Measurements from ENCODE around the gene MYO1E.

Gene MYO1E

DNA sequence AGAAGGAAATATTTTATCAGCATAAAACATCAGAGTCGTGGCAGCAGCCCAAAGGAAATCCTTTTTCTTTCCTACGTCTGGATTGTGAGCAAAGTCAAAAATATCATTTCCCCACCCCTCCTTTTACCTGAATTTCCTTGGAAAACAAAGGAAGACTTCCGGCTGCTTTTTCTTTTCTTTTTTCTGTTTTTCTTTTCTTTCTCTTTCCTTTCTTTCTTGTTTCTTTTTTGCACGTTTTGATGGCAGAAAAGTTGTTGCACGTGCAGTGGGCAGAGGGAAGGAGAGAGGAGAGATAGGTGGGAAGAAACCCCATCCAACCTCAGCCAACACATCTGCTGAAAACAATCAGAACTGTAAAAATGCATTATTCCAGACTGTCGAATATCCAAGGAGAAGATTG, 544 bp upstream of the MYO1E start:
- no peak for TF ChIP-seq ZNF274 (IDR thresholded peaks at IDR 0.05; ENCODE audit: low read depth, low read length)
- H3K4me3 ChIP-seq (ENCODE audit: low read length) = peak overlapping the region; percentile 80

DNA sequence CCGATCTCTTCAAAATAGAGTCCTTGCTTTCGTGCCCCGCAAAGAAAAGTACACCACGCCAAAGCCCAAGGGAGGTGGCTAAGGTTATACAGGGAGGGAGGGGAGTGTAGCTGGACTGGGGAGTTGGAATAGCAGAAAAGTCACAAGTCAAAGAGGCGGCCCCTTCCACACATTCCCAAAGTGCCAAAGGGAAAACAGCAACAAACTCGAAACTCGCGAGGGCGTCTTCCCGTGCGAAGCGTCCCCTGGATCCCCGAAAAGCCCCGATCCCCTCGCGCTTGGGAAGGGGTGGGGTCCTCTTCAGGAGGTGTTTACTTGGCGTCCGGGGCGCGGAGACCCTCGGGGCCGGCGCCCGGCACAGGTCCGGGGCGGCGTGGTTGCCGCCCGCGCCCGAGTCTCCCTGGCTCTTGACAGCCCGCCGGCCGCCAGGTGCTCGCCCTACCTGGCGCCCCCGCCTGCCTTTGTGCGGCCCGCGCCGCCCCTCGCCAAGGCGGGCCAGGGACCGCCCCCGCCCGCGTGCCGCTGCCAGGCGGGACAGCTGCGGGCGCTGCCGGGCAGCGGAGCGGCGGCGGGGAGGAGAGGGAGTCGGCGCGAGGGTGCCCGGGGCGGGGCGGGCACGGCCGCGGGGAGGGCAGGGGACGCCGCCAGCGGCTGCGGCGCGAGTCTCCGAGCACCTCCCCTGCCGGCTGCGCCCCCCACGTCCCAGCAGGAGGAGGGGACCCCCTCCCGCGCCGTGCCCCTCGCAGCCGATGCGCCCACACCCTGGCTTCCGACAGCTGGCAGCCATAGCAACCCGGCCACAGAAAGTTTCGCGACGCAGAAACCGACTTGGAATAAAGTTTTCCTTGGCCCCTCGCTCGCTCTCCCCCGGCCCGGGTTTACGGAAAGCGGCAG, 966 bp downstream of the MYO1E start:
- TF ChIP-seq ZNF274 (IDR thresholded peaks at IDR 0.05; ENCODE audit: low read depth, low read length) = no peak
- peak overlapping the region; percentile 80 for H3K4me3 ChIP-seq (ENCODE audit: low read length)

DNA sequence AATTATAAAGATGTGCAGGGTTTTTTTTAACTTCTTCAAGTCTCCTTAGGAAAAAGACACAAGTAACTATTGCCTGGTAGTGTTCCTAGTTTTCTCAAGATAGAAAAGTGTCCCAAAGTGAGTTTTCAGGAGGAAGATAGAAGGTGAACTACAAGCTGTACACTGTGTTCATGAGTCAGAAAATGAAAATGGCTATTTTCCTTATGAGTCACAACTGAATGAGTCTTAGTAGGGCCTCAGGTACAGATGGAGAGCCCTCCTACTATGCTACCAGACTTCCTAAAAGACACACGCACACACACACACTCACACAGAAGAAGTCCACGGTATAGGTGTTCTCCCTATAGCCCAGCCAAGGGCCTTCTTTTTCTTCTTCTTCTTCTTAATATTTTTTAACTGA, 3.1 kb downstream of the MYO1E start:
- TF ChIP-seq ZNF274 (IDR thresholded peaks at IDR 0.05; ENCODE audit: low read depth, low read length) = no peak
- peak overlapping the region; percentile 80; the same call in 1 of the 2 replicates for H3K4me3 ChIP-seq (ENCODE audit: low read length)

DNA sequence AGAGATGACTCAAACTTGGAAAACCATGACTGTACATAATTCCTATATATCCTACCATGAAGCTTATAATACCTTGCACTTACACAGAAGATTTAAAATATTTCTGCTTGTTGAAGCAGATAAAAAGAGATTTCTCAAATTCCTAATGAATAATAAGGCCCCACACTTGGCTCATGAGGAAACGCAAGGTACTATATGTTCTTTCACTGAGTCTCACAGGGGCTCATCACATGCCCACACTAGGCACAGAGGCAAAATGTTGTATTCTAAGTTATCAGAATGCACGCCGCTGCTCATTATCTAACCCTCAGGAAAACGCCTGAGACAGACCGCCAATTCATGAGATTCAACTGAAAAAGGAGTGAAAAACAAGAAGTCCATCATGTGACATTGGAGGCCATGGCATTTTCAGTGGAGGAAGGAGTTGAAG, 5.6 kb downstream of the MYO1E start:
- no peak for TF ChIP-seq ZNF274 (IDR thresholded peaks at IDR 0.05; ENCODE audit: low read depth, low read length)
- H3K4me3 ChIP-seq (ENCODE audit: low read length) = no peak overlapping the region

DNA sequence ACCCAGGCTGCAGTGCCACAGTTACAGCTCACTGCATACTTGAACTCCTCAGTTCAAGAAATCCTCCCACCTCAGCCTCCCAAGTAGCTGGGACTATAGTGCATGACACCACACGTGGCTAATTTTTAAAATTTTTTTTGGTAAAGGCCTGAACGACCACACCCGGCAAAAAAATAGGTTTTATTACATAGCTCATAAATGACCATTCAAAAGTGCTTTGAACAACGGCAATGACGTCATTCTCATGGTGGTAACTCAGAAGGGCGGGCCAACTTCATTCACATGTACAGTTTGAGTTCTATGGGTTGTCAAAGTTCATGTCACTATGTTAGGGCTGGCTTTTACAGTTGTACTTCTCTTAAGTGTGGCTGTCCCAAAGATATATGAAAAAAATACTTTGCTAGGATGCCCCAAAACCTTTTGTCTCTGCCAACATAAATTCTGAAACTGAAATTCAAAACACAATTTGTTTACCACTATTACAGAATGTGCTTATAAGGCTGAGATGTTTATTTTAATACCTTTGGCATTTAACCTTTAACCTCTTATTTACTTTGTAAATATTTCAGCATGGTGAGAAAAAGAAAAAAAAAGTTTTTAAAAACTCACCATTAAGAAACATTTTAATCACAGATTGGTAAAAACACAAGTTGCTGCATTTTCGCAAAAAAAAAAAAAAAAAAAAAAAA, 6.2 kb downstream of the MYO1E start:
- no peak overlapping the region for H3K4me3 ChIP-seq (ENCODE audit: low read length)
- TF ChIP-seq ZNF274 (IDR thresholded peaks at IDR 0.05; ENCODE audit: low read depth, low read length) = no peak

DNA sequence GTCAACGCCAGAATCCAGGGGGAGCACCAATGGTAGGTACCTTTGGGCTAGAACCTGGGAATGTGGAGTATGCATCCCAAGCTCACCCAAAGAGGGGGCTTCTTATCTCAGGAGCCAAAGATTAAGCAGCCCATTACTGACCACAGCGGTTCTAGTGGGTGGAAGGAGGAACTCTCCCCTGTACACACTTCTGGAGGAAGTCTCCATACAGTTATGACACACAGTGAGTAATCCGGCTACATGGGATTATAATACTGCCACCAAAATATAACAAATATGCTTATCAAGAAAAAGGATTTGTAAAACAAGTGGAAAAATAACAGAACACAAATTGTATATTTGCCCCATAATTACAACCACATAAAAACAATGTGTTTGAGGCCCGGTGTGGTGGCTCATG, 8.4 kb downstream of the MYO1E start:
- no peak overlapping the region for H3K4me3 ChIP-seq (ENCODE audit: low read length)
- no peak for TF ChIP-seq ZNF274 (IDR thresholded peaks at IDR 0.05; ENCODE audit: low read depth, low read length)

DNA sequence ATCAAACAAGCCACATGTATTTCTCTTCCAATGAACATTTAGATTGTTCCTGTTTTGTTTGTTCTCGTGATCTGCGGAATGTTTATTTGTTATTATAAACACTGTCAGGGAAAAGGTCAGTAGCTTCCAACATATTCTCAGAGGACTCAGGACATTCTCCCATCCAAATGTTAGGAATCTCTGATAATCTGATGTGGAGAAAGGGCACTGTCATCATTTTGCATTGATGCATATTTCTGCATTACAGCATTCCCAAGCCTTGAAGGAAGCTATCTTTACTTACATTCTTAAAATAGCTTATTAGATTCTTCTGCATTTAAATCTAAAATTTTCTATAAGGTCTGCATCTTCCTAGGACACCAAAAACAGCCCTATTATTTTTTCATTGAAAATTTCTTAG, 10.3 kb downstream of the MYO1E start:
- no peak overlapping the region for H3K4me3 ChIP-seq (ENCODE audit: low read length)
- TF ChIP-seq ZNF274 (IDR thresholded peaks at IDR 0.05; ENCODE audit: low read depth, low read length) = no peak

DNA sequence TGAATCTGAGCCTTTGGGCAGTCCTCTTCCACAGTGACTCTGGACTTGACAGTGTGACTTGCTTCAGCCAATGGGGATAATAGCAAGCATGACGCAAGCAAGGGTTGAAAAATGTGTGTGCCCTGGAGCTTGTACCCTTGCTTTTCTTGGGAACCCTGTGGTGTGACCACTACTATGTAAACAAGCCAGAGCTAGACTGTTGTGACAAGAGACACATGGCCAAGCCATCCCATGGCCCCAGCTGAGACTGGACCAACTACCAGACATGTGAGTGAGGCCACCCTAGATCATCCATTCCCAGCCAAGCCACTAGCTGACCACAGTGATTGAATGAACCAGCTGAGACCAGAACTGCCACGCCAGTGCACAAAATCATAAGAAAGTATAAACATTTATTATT, 11.8 kb downstream of the MYO1E start:
- no peak overlapping the region for H3K4me3 ChIP-seq (ENCODE audit: low read length)
- no peak for TF ChIP-seq ZNF274 (IDR thresholded peaks at IDR 0.05; ENCODE audit: low read depth, low read length)

DNA sequence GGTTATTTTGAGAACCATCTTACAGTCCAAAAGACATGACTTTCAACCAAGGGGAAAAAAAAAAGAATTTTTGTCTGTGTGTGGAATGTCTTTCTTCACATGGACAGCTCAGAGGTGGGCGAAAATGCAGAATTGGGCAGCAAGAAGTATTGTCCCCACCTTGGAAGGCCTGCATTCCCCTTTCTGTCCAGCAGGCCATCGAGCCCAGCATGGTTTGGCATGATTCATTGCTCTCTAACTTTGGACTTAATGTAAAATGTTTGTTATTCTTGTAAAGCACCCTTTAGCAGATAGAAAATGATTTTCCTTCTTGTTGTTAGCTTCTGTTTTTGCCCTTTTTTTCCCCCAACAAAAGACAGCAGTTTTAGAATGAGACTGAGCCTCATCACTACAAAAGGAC, 12.4 kb downstream of the MYO1E start:
- H3K4me3 ChIP-seq (ENCODE audit: low read length) = no peak overlapping the region
- no peak for TF ChIP-seq ZNF274 (IDR thresholded peaks at IDR 0.05; ENCODE audit: low read depth, low read length)

DNA sequence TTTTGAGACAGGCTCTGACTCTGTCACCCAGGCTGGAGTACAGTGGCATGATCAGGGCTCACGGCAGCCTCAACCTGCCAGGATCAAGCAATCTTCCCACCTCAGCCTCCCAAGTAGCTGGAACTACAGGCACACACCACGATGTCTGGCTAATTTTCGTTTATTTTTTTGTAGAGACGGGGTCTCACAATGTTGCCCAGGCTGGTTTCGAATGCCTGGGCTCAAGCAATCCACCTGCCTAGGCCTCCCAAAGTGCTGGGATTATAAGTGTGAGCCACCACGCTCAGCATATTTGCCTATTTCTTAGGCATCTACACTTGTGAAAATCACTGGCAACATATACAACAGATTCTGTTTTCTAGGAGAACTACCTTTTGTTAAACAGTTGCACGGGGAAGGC, 16.9 kb downstream of the MYO1E start:
- no peak for TF ChIP-seq ZNF274 (IDR thresholded peaks at IDR 0.05; ENCODE audit: low read depth, low read length)
- no peak overlapping the region for H3K4me3 ChIP-seq (ENCODE audit: low read length)

DNA sequence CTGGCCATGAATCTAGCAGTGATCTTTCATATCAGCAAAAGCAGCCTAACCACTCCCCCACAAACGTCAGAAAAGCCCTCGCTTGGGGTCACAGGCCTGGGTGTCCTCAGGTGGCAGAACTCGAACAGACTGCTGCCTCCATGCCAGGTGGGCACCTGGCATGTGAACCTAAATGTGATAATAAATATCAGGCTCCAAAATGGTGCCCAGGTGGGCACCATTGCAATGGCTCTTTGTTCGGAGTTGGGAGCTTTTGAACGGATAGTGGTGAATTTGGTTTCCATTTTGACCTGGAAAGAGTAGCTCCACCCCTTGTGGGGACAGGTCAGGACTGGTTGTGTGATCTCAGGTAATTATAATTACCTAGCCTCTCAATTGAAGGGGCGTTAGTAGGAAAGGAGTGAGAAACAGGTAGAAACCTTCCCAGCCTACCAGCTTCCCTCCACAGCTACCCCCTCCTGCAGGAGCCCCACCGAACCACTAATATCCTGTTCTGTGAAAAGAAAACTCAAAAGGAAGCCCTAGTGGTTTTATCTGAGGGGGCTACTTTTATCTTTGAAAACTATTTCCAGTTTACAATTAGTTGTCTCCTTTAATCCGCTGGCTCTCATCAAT, 18.1 kb downstream of the MYO1E start:
- TF ChIP-seq ZNF274 (IDR thresholded peaks at IDR 0.05; ENCODE audit: low read depth, low read length) = no peak
- peak overlapping the region; percentile 2; the same call in 1 of the 2 replicates for H3K4me3 ChIP-seq (ENCODE audit: low read length)

DNA sequence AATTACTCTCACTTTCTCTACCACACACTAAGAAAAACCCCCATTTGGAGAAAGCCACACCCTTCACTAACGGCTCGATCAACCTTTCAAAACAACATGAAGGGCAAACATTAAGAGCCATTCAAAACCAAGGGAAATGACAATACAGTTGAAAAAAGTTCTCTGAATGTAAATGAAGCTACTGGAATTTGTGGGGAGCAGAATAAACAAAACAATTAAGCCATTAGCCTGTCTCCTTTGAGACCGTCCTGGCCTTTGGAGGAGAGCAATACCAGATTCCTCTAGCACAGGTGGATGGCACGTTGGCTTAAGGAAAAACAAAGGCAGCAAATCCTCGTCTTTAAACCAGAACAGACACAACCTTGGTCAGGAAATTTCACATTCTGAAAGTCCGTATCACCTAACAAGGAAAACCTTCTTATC, 18.7 kb downstream of the MYO1E start:
- TF ChIP-seq ZNF274 (IDR thresholded peaks at IDR 0.05; ENCODE audit: low read depth, low read length) = no peak
- H3K4me3 ChIP-seq (ENCODE audit: low read length) = peak overlapping the region; percentile 2; the same call in 1 of the 2 replicates

DNA sequence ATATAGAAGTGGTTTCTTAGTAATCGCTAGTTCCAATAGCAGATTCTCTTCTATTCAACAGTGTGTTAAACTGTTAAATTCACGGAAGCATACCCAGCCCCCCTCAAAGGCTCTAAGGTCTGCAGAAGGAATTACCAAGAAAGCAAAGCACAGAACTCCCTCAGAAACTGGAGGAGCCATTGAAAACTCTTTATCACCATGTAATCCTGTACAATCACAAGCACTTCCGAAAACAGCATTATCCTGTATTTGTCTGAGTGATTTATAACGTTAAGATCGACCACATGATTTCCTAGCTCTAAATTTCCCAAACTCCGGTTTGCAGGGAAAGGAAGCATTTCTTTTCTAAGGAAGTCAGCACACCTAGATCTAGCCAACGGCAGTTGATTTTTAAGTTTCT, 20.0 kb downstream of the MYO1E start:
- no peak for TF ChIP-seq ZNF274 (IDR thresholded peaks at IDR 0.05; ENCODE audit: low read depth, low read length)

DNA sequence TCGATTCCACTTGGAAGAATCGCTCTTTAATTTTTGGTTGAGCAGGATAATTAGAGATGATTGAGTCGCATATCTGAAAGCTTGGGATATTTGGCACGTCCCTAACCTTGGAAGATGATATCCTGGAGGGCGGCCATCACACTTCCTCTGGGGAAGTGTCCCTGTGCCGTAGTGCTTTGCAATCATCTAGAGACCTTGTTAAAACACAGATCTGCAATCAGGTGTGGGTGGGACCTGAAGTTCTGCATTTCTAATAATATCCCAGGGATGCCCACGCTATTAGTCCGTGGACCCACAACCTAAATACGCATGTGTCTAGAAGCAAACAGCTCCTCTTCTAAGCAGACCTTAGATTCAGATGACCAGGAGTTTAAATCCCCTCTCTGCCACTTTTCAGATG, 20.5 kb downstream of the MYO1E start:
- H3K4me3 ChIP-seq (ENCODE audit: low read length) = no peak overlapping the region
- no peak for TF ChIP-seq ZNF274 (IDR thresholded peaks at IDR 0.05; ENCODE audit: low read depth, low read length)

More for the DNA sequence above, 20.0 kb downstream of the MYO1E start:
- no peak overlapping the region for H3K4me3 ChIP-seq (ENCODE audit: low read length)

DNA sequence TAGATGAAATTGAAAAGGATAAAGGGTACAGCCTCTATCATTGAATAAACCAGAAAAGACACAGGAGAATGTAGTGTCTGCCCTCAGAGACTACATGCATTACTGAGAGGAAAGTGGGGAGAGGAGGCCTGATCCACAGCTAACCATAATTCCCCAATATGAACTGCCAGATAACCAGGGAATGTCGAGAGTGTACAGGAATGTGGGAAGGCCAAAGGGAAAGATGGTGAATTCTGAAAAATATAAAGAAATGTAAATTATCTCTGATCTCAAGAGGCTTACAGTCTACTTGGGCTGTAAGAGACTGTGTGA, 22.3 kb downstream of the MYO1E start:
- no peak for TF ChIP-seq ZNF274 (IDR thresholded peaks at IDR 0.05; ENCODE audit: low read depth, low read length)
- no peak overlapping the region for H3K4me3 ChIP-seq (ENCODE audit: low read length)

All from GM08714 (cell line).